HG02884 (cell line): ENCODE measurements around the gene FAM83G.
A peak's percentile ranks its signal among the peaks of the same experiment; 100 is the strongest.
"Not testable (repeated sequence)": the region's sequence is repeated elsewhere in the genome, so short reads cannot be mapped to it uniquely, and the experiment has no call there.

ENCODE experiments used
- ATAC-seq: cut with Tn5 transposase; IDR thresholded peaks from one replicate; pipeline ENCODE4 v1.9.1; 2021; ENCODE audit warnings: mild to moderate bottlenecking, moderate library complexity; ENCODE audit not compliant: unreplicated experiment

The FAM83G gene, protein sequence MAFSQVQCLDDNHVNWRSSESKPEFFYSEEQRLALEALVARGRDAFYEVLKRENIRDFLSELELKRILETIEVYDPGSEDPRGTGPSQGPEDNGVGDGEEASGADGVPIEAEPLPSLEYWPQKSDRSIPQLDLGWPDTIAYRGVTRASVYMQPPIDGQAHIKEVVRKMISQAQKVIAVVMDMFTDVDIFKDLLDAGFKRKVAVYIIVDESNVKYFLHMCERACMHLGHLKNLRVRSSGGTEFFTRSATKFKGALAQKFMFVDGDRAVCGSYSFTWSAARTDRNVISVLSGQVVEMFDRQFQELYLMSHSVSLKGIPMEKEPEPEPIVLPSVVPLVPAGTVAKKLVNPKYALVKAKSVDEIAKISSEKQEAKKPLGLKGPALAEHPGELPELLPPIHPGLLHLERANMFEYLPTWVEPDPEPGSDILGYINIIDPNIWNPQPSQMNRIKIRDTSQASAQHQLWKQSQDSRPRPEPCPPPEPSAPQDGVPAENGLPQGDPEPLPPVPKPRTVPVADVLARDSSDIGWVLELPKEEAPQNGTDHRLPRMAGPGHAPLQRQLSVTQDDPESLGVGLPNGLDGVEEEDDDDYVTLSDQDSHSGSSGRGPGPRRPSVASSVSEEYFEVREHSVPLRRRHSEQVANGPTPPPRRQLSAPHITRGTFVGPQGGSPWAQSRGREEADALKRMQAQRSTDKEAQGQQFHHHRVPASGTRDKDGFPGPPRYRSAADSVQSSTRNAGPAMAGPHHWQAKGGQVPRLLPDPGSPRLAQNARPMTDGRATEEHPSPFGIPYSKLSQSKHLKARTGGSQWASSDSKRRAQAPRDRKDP

DNA sequence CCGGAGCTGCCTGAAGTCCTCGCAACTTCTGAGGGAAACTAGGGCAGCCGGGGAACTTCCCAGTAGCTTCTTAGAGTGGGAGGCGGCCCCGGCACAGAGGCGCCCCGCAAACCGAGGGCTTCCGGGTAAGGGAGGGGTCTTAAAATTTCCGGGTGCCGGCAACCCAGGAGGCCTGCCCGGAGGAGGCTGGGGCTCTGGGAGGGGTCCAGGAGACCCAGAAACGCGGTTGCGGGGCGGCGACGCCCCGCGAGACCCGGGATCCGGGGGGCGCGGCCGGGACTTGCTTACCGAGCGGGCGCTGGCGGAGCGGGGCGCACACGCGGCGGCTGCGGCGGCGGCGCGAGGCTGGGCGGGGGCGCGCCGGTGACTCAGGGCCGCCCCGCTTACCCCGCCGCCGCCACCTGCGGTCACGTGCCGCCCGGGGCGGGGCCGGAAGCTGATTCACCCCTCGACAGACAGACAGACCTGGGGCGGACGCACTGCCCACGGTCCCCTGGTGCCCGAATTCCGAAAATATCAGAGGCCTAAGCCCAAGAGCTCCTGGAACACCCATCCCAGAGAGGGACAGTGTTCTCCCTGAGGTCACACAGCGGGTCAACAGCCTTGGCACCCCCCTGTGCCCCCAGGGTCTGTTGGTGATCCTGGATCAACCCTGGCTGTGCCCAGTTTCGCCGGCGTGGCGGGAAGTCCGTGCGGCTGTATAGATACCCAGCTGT is at the start of gene FAM83G:
Gene FAM83G (minus strand): TSS at position 344 of the 716 bp plus-strand sequence. CDS start 723 bp downstream, outside the sequence.
- peak; percentile 66 for ATAC-seq

DNA sequence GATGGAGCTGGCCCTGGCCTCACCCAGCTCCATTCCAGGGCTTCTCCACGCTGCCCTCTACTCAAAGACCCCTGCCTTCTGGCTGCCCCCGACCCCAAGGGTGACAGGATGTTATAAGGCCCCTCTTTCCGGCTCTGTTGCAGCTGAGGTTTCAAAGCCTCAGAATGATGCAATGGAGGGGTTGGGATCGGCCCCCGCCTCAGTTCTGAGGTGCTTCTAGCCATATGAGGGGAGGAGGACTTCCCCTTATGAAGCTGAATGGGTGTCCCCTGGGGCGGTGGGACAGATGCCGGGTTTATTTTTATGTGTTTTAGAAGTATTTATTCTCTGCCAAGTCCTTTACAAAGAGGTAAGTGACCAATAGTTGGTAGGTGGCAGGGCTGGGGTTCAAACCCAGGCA is 44.3 kb upstream of the FAM83G start:
- not testable (repeated sequence) for ATAC-seq

DNA sequence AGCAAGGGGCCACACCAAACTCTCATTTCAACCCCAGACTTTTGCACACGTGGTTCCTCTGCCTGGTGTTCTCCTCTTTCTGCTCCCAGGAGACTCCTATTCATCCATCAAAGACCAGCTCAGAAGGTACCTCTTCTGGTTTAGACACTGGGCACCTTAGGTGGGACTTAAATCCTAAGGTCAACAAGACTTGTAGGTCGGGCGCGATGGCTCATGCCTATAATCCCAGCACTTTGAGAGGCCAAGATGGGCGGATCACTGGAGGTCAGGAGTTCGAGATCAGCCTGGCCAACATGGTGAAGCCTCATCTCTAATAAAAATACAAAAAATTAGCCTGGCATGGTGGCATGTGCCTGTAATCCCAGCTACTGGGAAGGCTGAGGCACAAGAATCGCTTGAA is 42.9 kb upstream of the FAM83G start:
- not testable (repeated sequence) for ATAC-seq

DNA sequence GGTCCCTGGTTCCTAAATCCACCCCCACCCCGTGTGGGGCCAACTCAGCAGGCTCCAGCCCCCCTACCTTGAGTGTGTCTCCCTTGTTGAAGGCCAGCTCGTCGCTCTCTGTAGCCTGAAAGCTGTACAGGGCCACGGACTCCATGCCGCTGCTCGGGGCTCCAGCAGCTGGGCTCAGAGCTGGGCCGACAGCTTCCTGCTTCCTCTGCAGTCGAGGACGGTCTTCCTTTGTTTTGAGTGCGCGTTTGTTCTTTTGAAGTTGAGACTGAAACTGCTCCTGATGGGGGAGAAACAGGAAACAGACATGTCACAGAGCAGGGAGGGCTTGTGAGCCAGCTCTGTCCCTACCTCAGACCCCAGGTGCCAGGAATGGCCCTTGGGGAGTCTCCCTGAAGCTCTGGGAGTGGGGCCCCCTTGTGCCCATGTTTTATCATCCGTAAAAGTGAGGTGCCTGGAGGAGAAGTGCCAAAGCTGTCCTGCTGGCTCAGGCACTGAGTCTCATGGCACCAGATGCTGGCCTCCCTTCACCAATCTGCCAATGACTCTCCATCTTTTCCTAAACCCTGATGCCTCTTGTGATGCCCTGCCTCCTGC is 42.3 kb upstream of the FAM83G start, which contains the start of gene GRAP:
Gene GRAP (minus strand): TSS at position 176 of the 594 bp plus-strand sequence. CDS start 31 bp downstream, at position 145.
- ATAC-seq, result not testable (repeated sequence)

DNA sequence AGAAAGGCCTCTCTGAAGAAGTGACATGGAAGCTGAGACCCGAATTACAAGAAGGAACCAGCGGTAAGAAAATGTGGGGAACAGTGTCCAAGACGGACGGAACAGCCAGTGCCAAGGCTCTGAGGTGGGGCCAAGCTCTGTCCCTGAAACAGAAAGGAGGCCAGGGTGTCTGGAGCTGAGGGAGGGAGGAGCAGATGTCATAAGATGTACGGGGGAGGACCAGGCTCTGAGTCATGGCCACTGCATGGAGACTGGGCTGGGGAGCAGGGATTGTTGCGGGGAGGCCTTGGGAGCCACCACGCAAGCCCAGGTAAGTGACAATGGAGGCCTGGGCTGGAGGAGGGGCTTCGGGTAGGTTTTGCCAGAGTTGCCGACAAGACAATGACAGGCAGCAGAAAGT is 40.1 kb upstream of the FAM83G start:
- not testable (repeated sequence) for ATAC-seq

DNA sequence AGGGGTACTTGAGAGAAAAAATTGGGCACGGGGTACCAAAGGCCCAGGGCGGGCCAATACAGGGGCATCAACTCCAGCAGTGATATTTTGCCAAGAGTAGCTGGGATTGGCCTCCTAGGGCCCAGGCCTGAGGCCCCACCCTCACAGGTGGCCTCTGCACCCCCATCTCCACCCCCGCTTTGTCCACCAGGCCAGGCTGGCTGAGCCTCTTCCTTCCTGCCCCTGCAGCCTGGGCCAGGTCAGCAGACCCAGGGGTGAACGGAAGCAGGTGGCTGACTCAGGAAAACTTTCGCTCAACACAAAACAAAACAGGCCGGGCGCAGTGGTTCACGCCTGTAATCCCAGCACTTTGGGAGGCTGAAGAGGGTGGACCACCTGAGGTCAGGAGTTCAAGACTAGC is 38.5 kb upstream of the FAM83G start:
- ATAC-seq, result not testable (repeated sequence)

DNA sequence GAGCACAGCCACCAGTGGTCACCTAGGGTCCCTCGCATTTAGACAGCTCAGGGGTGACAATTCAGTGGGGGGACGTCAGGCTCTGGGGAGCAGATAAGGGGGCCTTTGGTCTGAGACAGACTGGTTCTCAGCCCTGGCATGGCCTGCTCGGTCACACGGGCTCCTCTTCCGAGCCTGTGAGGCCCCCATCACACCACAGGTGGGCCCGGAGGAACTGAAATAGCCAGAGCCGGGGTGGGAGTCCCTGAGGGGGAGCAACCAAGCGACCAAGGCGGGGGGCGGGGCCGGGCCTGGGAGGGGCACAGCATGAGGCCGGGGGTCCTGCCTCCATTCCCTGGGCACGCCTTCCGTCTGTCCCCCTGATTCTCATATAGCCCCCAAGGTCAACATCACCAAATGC is 37.8 kb upstream of the FAM83G start:
- not testable (repeated sequence) for ATAC-seq

DNA sequence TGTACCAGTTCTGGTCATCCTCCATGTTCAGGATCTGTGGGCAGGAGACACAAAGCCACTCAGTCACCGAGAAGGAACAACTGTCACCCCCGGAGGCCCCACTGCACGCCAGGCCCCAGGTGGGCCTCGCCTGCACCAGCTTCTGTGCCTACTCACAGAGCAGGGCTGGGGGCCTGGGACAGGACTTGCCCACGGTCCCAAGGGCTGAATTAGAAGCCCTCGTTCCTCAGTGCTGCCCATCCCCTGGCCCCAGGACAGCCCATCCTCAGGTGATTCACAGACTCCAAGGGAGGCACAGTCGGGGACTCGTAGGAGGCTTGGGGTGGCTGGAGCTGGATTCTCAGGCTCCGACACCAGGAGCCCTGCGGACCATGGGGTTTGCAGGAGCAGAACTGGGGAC is 37.3 kb upstream of the FAM83G start:
- not testable (repeated sequence) for ATAC-seq

DNA sequence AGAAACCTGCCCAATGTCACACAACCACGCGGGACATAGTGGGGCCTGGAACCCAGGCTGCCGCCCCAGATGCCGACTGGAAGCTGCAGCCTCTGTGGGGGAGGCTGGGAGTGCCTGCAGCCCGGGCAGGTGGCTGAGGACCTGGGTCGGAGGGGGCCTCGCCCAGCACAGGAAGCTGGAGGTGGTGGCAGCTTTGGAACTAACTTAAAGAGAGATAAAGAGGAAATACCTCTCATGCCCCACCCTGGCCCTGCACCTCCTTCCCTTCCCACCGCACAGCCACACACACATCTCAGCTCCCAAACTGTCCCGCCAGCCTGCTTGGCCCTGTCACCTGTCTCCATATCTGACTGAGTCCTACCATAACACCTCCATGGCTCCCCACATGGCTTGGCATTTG is 35.8 kb upstream of the FAM83G start:
- not testable (repeated sequence) for ATAC-seq

DNA sequence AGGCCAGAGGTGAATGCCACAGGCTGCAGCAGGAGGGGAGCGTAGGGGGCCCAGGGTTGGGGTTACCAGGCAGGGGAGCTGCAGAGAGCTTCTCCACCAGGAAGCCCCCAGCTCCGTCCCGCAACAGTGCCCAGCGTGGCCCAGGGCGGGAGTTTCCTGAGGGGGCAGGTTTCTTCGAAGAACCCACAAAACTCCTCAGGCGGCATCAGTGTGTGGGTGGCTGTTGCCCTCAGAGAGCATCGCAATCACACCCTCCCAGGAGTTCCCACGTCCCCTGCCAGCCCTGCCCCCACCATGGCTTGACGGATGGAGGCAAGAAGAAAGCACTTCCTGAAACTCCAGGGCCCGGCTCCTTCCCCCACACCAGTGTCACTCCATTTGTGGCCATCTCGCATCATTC is 34.2 kb upstream of the FAM83G start:
- ATAC-seq, result not testable (repeated sequence)

DNA sequence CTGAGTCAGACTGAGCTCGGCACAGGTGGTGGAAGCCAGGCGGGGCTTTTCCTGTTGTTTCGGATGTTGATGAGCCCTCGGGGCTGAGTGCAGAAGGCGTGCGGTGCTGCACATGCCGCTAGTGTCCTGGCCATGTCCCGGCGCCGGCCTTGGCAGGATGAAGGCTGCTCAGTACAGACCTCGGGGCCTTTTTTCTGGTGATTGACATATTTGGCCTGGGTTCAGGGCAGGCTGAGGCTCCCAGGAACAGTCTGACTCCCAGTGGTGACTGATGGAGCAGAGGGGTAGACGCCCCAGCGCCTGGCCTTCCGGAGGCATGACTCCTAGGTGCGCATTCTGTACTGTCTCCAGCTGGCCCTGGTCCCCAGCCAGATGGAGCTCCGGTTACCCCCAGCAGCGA is 33.4 kb upstream of the FAM83G start:
- ATAC-seq, result not testable (repeated sequence)

DNA sequence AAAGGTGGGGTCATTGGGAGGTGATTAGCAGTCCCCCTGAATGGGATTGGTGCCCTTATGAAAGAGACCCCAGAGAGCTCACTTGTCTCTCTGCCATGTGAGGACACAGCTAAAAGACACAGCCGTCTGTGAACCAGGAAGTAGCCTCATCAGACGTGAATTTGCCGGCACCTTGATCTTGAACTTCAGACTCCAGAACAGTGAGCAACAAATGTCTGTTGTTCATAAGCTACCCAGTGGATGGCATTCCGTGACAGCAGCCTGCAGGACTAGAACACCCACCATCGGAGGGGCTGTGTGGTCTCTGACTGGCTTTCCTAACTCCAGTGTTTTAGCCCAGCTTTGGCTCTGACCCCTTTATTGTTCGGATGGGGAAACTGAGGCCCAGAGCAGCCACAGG is 33.0 kb upstream of the FAM83G start:
- ATAC-seq, result not testable (repeated sequence)

DNA sequence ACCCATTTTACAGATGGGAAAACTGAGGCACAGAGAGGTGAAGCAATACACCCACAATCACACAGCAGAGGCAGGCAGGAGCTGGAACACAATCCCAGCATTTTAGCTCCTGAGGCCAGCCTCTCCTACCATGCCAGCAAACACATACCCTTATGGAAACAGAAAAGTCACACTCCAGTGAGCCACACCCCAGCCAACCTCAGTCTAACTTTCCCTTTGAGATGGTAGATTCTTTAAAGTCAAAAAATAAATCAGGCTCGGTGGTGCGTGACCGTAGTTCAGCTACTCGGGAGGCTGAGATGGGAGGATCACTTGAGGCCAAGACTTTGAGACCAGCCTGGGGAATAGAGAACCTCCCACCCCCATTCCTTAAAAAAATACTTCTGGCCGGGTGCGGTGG is 31.6 kb upstream of the FAM83G start:
- not testable (repeated sequence) for ATAC-seq

DNA sequence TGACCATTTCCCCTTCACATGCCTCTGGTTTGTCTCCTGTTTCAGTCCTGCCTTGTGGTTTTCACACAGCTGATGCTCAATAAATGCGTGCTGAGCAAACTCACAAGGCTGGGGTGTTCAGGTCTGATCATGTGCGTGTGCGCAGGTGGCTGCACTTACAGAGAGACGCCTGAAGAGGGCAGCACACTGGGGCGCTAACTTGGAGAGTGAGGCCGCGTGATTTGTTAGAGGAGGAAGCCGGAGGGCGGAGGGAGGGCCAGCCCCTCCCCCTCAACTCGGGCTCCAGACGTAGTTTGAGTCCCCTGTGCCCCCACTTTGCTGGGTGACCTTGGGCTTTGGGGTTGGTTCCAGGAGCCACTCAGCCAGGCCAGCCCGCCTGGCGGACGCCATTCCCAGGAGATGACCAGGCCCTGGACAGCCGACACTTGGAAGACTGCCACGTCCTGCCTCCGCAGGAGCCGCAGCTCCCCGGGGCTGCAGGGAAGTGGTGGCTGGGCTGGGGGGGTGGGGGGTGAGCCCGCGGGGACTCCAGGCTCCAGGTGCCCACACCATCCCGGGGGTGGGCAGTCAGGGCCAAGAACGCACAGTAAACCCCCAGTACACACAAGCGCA is 27.9 kb upstream of the FAM83G start:
- peak; percentile 54 for ATAC-seq

DNA sequence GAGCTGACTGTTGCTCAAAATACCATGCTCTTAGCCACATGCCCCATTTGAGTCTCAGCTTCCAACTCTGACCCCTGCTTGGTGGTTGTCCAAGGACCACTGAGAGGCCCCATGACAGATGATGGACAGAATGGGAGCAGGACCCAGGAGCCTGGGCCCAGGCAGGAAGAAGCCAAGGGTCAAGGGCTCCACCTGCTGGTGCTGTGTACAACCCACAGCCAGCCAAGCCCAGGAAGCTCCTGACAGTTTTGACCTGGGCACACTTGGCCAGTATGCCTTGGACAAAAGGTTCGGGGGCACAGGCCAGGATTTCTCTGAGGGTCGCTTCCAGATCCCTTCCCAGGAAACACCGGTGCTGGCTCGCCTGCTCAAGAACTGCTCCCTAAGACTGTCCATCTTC is 27.2 kb upstream of the FAM83G start:
- not testable (repeated sequence) for ATAC-seq

DNA sequence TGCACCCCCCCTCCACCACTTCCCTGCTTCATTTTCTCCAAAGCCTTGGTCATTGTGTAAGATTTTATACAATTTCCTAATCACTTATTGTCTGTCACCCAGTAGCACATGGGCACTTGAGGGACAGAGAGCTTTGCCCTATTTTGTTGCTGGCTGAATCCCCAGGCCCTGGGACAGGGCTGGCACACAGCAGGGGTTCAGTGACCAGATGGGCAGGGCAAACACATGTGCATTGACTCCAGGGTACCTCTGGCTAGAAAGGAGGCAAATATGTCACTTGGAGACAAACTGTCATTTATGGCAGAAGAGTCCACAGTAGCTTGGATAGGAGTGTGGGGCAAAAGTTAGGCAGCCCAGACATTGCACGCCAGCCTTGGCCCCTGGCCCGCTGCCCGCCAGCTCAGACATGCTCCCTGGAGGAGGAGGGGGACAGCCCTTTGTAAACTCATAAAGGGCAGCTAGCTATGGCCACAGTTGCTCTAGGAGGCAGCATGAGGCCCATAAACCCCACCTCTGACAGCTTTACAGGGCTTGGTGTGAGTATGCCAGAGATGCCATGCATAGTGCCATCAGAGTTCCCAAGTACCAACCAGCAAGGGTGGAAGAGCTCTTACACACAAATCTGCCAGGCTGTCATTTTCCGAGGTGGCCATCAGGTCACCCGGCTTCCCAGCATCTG is 26.3 kb upstream of the FAM83G start:
- not testable (repeated sequence) for ATAC-seq

DNA sequence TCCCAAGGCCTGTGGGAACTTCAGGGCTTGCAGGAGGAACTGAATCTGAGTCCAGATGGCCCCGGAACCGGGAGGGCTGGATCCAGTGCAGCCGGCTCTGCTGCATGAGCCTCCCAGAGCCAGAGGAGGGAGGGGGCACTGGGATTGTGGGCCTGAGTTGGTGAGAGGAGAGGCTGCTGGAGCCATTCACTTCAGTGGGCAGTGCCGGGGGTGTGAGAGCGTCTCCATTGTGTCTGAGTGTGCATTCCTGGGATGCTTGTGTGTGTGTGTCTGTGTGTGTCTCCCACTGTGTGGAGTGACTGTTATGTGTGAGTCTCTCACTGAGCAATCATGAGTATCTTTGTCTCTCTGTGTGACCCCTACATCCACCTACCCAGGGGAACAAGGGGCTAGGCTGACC is 25.2 kb upstream of the FAM83G start:
- ATAC-seq, result not testable (repeated sequence)

DNA sequence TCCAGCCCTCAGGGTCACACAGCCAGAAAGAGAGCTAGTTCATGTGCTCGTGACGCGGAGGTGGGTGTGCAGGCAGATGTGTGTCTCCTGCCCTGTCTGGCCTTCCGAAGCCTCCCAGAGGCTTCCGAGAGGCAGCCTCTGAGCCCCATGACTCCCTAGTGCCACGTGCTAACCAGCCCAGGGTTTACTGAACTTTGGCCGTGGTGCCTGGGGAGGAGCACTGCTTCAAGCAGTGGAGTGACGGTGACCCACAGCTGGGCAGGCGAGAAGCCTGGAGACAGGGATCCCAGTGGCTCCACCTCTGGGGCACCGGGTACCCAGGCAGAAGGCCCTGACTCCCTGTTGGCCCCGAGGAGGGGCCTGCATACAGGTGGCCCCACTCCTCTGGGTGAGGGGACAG is 24.1 kb upstream of the FAM83G start:
- not testable (repeated sequence) for ATAC-seq
